K562 (cell line): Measurements from ENCODE around the gene FAF2. TPM values are rescaled to one million over a fixed set of nuclear protein-coding genes. Genes with fewer than 3 reads are reported as not detected.

Source experiments
- ETS1 ChIP-seq: conservative IDR thresholded peaks from 2 replicates; pipeline ENCODE4 v1.6.1; 2011; ENCODE audit warnings: low read depth, mild to moderate bottlenecking, low read length; ENCODE audit not compliant: control insufficient read depth
- GABPB2 ChIP-seq: fragments of 250-450 bp; sonication (Bioruptor Pico); conservative IDR thresholded peaks from 2 replicates; pipeline ENCODE4 v1.5.1; 2021; ENCODE audit warnings: mild to moderate bottlenecking
- KDM2B ChIP-seq: fragments of 250-450 bp; sonication (Bioruptor Pico); IDR thresholded peaks from 2 replicates; pipeline ENCODE4 v1.8.0; 2021; ENCODE audit warnings: mild to moderate bottlenecking, moderate library complexity
- MAZ ChIP-seq, 2 experiments: fragments of 450-650 bp in 1 of 2; sonication (generic) in 1 of 2; formaldehyde crosslinking; IDR thresholded peaks in 1 of 2; conservative IDR thresholded peaks in 1 of 2; 2 replicates each; pipeline versions ENCODE4 v1.4.0 to v1.5.0; 2020; ENCODE audit warnings: mild to moderate bottlenecking in 1 of 2, missing genetic modification reagents in 1 of 2
- NCOA1 ChIP-seq: fragments of 450-650 bp; IDR thresholded peaks from 2 replicates; pipeline ENCODE4 v1.6.1; 2016; ENCODE audit warnings: low read depth
- NFYB ChIP-seq: IDR thresholded peaks from 2 replicates; pipeline ENCODE4 v1.6.1; 2011; ENCODE audit warnings: mild to moderate bottlenecking, moderate library complexity; ENCODE audit not compliant: insufficient read length; ENCODE audit errors: extremely low read depth
- POLR2H ChIP-seq: IDR thresholded peaks from 2 replicates; pipeline ENCODE4 v1.6.1; 2016; ENCODE audit warnings: missing genetic modification characterization, low read depth, mild to moderate bottlenecking, control low read depth, missing compliant biosample characterization, moderate library complexity
- PYGO2 ChIP-seq: fragments of 450-650 bp; IDR thresholded peaks from 2 replicates; pipeline ENCODE4 v1.6.1; 2016; ENCODE audit warnings: mild to moderate bottlenecking, missing genetic modification characterization, moderate library complexity, missing compliant biosample characterization
- YY1 ChIP-seq, 3 experiments: IDR thresholded peaks; 2 replicates each; pipeline ENCODE4 v1.6.1; 2011; ENCODE audit warnings: low read length in 2 of 3, mild to moderate bottlenecking in 2 of 3, moderate library complexity in 2 of 3, borderline replicate concordance in 1 of 3, control low read depth in 1 of 3, low read depth in 1 of 3; ENCODE audit not compliant: insufficient read depth in 3 of 3, insufficient replicate concordance in 2 of 3, control insufficient read depth in 1 of 3, insufficient read length in 1 of 3; ENCODE audit errors: extremely low read depth in 1 of 3
- ZNF134 ChIP-seq: fragments of 250-450 bp; sonication (Bioruptor Pico); conservative IDR thresholded peaks from 2 replicates; pipeline ENCODE4 v1.4.0; 2020
- ZNF217 ChIP-seq: sonication (generic); formaldehyde crosslinking; IDR thresholded peaks from 2 replicates; pipeline ENCODE4 v1.8.0; 2022; ENCODE audit warnings: mild to moderate bottlenecking, missing genetic modification reagents
- ZNF75A ChIP-seq: fragments of 450-650 bp; formaldehyde crosslinking; IDR thresholded peaks from 2 replicates; pipeline ENCODE4 v1.4.0; 2020; ENCODE audit warnings: mild to moderate bottlenecking
- polyA plus RNA-seq, 8 experiments: library from polyadenylated mRNA; depleted of rRNA in 4 of 8; stranded (reverse) in 5 of 8; unstranded in 3 of 8; fragments of >200 nt; fragmentation: Nextera tagmentation in 2 of 8; fragmentation: Illumina TruSeq in 1 of 8; extraction: Ambion mirVana in 2 of 8; extraction: Trizol in 1 of 8; gene quantifications; 2 replicates each; pipeline versions ENCODE4 v1.2.1 to v1.2.3, GENCODE V29; 2011 to 2014; ENCODE audit warnings: inconsistent platforms in 1 of 8, missing spikeins in 1 of 8
- total RNA-seq, 7 experiments: library from RNA; depleted of rRNA in 6 of 7; stranded (reverse); fragments of >200 nt in 6 of 7; fragmentation: Illumina TruSeq in 2 of 7; extraction: Trizol in 2 of 7; gene quantifications; 2 replicates each; pipeline versions ENCODE4 v1.2.1 to v1.2.3, GENCODE V29; 2011 to 2021; ENCODE audit warnings: low replicate concordance in 1 of 7
- TF ChIP-seq, protein P1 (sequence below), 2 experiments: fragments of 450-650 bp; IDR thresholded peaks; 2 replicates each; pipeline ENCODE4 v1.6.1; 2018; ENCODE audit warnings: mild to moderate bottlenecking in 2 of 2, low read depth in 1 of 2; ENCODE audit not compliant: partially characterized antibody in 2 of 2
- TF ChIP-seq, protein P2 (sequence below): fragments of 200-400 bp; formaldehyde crosslinking; IDR thresholded peaks from 2 replicates; pipeline ENCODE4 v1.6.1; 2017; ENCODE audit warnings: mild to moderate bottlenecking, low read depth, low read length, moderate library complexity

FAF2 gene
- total and polyA plus RNA-seq, 9 of the 15 experiments (the other 6 are each of a cell fraction or from before 2014, with no cell fraction given), result 25.0 to 44.6 (median 36.1) TPM

DNA sequence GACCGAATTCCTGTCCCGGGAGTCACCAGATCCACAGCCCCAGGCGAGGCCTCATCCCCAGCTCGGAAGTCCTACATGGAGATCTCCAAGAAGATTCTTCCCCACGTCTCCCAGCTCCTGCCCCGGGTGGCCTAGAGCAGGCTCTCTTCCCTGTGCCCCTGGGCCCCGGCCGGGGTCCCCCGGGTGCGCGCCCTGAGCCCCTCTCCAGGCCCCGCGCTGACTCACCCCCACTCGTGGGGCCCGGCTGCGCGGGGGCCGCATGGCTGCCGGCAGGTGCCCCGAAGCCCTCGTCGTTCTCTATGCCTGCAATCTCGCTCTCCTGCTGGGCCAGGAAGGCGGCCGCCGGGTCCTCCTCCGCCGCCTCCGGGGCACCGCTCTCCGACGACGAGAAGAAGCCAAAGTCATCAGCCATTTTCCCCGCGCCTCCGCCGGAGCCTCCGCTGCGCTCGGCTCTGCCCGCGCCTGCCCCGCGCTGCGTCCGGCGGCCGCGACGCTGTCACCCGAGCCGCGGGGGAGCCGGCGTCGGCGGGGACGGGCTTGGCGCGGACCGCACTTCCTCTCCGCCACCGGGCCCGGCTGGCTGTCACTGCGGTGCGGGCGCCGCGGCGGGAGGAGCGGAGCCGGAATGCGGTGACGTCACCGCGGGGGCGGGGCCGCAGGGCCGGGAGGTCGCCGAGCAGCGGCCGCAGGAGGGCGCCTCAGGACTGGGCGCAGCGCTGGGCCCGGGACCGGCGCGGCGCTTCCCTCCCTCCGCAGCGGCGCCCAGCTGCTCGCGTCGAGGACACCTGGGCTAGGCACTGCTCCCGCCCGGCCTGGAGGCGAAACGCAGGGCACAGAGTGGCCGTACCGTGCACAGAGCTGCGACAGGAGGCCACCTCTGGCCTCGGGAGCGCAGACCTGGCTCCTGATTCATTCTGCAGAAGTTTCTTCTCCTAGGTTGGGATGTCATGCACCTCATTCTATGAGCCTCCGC lies 31.9 kb upstream of the FAF2 start, which contains the start of gene CLTB (continued):
- TF ChIP-seq KDM2B (CRISPR knock-in tag), result peak; percentile 15; the same call in 1 of the 2 replicates
- TF ChIP-seq, protein P1, sequence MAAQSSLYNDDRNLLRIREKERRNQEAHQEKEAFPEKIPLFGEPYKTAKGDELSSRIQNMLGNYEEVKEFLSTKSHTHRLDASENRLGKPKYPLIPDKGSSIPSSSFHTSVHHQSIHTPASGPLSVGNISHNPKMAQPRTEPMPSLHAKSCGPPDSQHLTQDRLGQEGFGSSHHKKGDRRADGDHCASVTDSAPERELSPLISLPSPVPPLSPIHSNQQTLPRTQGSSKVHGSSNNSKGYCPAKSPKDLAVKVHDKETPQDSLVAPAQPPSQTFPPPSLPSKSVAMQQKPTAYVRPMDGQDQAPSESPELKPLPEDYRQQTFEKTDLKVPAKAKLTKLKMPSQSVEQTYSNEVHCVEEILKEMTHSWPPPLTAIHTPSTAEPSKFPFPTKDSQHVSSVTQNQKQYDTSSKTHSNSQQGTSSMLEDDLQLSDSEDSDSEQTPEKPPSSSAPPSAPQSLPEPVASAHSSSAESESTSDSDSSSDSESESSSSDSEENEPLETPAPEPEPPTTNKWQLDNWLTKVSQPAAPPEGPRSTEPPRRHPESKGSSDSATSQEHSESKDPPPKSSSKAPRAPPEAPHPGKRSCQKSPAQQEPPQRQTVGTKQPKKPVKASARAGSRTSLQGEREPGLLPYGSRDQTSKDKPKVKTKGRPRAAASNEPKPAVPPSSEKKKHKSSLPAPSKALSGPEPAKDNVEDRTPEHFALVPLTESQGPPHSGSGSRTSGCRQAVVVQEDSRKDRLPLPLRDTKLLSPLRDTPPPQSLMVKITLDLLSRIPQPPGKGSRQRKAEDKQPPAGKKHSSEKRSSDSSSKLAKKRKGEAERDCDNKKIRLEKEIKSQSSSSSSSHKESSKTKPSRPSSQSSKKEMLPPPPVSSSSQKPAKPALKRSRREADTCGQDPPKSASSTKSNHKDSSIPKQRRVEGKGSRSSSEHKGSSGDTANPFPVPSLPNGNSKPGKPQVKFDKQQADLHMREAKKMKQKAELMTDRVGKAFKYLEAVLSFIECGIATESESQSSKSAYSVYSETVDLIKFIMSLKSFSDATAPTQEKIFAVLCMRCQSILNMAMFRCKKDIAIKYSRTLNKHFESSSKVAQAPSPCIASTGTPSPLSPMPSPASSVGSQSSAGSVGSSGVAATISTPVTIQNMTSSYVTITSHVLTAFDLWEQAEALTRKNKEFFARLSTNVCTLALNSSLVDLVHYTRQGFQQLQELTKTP (IDR thresholded peaks at IDR 0.05; ENCODE audit: low read depth in 1 of 2, partially characterized antibody in 2 of 2), result no peak
- peak; percentile 77 to 98 for TF ChIP-seq MAZ (CRISPR knock-in tag; conservative IDR thresholded peaks at IDR 0.05 in 1 of 2, IDR thresholded peaks at IDR 0.05 in 1 of 2)
- TF ChIP-seq POLR2H (tag), result no peak
- TF ChIP-seq GABPB2 (CRISPR knock-in tag), result no peak
- no peak for TF ChIP-seq ZNF217 (CRISPR knock-in tag)
- no peak for TF ChIP-seq NCOA1
- TF ChIP-seq ETS1, result peak; percentile 13; the same call in 1 of the 2 replicates
- TF ChIP-seq, protein P2, sequence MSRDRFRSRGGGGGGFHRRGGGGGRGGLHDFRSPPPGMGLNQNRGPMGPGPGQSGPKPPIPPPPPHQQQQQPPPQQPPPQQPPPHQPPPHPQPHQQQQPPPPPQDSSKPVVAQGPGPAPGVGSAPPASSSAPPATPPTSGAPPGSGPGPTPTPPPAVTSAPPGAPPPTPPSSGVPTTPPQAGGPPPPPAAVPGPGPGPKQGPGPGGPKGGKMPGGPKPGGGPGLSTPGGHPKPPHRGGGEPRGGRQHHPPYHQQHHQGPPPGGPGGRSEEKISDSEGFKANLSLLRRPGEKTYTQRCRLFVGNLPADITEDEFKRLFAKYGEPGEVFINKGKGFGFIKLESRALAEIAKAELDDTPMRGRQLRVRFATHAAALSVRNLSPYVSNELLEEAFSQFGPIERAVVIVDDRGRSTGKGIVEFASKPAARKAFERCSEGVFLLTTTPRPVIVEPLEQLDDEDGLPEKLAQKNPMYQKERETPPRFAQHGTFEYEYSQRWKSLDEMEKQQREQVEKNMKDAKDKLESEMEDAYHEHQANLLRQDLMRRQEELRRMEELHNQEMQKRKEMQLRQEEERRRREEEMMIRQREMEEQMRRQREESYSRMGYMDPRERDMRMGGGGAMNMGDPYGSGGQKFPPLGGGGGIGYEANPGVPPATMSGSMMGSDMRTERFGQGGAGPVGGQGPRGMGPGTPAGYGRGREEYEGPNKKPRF, result no peak
- TF ChIP-seq ZNF75A, result no peak
- peak in 2 of 3 experiments; percentile 75 to 77 for TF ChIP-seq YY1 (IDR thresholded peaks at IDR 0.05; ENCODE audit: borderline replicate concordance in 1 of 3, control insufficient read depth in 1 of 3, extremely low read depth in 1 of 3, insufficient read depth in 3 of 3, insufficient read length in 1 of 3, insufficient replicate concordance in 2 of 3, low read depth in 1 of 3, low read length in 2 of 3)
- TF ChIP-seq ZNF134 (CRISPR knock-in tag), result no peak
- no peak for TF ChIP-seq NFYB
- TF ChIP-seq PYGO2 (tag), result no peak
